Activated T-helper 1 cell treated with Interleukin-2 at 50 U/mL for 16 hours (primary cell): Measurements from ENCODE around the gene MAFG.

ENCODE experiments used
- DNase-seq: peaks from one replicate; pipeline ENCODE4 v3.0.0-alpha.2; 2020; ENCODE audit warnings: low read depth

MAFG gene

GRCh38 chr17:81939881-81940385 lies 12.4 kb upstream of the MAFG start:
- no peak for DNase-seq

- DNase-seq, result no peak
Measured at GRCh38 chr17:81939218-81939617, 11.7 kb upstream of the MAFG start.

GRCh38 chr17:81935709-81936084 lies 8.2 kb upstream of the MAFG start:
- DNase-seq, result no peak

GRCh38 chr17:81934850-81935708 lies 7.5 kb upstream of the MAFG start:
- no peak for DNase-seq

- no peak for DNase-seq
Measured at GRCh38 chr17:81934098-81934757, 6.7 kb upstream of the MAFG start.

DNA sequence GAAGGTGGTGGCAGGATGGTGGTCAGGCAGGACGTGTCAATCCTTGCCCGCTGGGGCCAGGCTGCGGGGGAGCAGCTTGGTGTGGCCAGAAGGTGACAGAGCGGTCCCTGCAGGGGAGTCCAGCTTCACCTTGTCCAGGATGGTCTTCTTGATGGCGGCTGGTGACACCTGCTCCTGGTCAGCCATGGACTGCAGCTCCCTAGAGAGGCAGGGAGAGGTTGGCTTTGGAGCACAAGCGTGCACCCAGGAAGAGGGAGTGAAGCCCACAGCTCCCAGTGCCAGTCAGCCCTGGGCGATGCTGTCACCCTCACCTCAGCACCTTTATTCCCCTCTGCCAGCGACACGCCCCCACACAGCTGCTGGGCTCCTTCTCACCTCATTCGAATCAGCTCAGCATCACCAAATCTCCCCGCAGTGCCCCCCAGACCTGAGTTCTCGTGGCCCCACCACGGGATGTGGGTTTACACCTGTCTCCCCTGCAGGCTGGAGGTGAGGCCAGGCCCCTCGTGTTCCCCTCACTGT lies 5.7 kb upstream of the MAFG start:
- no peak for DNase-seq

GRCh38 chr17:81932333-81932983 lies 4.9 kb upstream of the MAFG start:
- DNase-seq, result no peak

GRCh38 chr17:81931557-81932332 lies 4.2 kb upstream of the MAFG start:
- DNase-seq, result no peak

DNA sequence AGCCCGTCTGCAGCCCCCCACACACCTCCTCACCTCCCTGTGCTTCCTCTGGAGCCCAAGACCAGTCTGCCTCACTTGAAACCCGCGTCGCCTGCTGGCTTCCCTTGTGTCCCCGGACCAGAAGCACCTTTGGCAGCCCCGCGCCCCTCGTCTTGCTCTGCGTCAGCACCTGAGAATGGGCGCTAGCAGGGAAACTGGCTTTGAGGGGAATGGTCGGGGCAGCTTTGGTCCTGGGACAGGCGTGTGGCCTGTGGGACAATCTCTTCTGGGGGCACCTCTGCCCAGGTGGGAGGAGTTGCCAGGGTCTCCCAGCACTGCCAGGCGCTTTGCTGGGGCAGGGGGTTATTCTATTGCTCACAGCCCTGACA lies 3.6 kb upstream of the MAFG start:
- DNase-seq, result no peak

GRCh38 chr17:81930142-81931125 lies 2.9 kb upstream of the MAFG start:
- DNase-seq, result no peak

- DNase-seq, result no peak
Measured at GRCh38 chr17:81929253-81930141, 2.0 kb upstream of the MAFG start.

DNA sequence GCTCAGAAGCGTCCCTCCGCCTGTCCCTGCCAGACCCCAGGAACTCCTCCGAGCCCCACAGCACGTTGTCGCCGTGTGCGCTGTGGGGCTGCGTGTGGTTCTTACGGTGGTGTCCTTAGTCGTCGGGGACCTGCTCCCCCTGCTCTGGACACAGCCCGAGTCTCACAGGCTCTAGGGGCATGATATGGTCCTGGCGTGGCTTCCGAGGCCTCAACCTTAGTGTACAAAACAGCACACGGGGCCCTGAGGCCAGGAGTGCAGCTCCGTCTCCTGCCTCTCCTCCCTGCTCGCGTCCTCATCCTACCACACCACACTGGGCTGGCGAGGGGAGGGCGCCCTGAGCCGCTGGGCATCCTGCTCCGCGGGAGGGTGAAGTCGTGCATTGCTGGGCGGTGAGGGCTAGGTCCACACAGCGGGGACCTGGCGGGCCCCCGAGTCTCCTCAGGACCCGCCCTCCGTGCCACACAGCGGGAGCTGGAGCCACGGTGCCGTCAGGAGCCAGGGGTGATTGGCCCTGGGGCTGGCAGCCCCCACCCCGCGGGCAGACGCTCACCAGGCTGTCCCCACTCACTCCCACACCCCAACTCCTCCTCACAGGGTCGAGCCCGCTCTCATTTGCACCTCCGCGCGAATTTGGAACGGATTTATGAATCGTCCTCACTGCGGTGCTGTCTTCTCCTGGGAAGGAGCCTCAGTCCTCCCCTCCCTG lies 1.2 kb upstream of the MAFG start:
- no peak for DNase-seq

- no peak for DNase-seq
Measured at GRCh38 chr17:81927152-81927652, 333 bp downstream of the MAFG start.

DNA sequence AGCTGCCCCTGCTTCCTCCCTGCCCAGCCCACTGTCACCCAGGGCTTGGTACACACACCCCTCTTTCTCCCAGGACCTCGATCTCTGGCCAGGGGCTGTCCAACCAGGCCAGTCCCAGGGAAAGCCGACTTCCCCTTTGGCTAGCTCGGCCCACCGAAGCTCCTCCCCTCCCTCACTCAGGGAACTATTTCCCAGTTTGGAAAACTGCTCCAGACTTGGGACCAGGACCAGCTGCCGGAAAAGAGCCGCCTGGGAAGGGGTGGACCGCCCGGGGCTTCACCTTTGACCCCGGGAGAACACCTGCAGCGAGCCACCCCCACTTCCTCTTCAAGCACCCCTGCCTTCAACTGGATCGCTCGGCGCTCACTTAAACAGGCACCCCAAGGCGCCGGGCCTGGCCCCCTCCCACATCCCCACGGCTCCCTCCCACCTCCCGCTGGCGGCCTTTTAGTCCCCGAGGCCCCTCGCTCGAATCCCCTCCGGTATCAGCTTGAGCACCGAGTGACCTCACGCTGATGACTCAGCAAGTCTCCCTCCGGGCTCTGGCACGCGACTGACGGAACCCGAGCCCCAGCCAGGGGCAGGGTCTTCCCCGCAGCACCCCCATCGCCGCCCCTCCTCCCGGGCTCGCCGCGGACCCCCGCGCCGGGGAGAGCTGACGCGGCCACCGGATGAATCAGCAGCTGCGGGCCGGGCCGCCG lies 934 bp downstream of the MAFG start:
- peak; percentile 38 for DNase-seq

DNA sequence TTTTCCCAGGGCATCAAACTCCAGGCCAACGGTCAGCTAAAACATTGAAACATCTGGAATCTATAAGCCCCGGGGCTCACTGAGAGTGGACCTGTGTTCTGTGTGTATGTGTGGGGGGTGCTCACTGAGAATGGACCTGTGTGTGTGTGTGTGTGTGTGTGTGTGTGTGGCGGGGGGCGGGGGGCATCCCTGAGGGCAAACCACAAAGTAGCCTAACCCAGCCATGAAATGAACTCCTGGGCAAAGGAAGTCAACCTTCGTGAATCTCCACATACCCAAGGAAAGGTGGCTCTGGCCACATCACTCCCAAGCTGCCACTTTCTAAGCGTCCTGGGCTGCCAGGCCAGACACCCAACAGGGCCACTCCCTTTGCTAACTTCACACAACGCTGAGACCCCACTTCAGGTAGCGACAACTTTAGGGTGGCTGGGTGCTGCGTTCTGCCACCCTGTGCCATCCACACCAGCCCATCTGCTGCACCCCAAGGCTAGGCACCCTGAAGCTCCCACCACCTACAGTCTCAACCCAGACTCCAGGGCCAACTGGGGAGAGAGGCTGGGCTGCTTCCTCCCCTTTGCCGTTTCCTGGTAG lies 1.6 kb downstream of the MAFG start:
- DNase-seq, result no peak

GRCh38 chr17:81924557-81925532 lies 2.7 kb downstream of the MAFG start:
- DNase-seq, result no peak
